HepG2 (cell line): ENCODE results near the gene OR1L8.

Experiments used
- BRCA1 ChIP-seq: sonication (generic); formaldehyde crosslinking; IDR thresholded peaks from 2 replicates; pipeline ENCODE4 v1.4.0; 2020; ENCODE audit warnings: missing genetic modification reagents
- CHCHD3 ChIP-seq: sonication (generic); formaldehyde crosslinking; IDR thresholded peaks from 2 replicates; pipeline ENCODE4 v1.8.0; 2022; ENCODE audit warnings: mild to moderate bottlenecking, missing genetic modification reagents, moderate library complexity
- DNMT3B ChIP-seq: conservative IDR thresholded peaks from 2 replicates; pipeline ENCODE4 v1.6.1; 2016; ENCODE audit warnings: missing biosample characterization, control low read depth
- KAT7 ChIP-seq: IDR thresholded peaks from 2 replicates; pipeline ENCODE4 v1.6.1; 2018; ENCODE audit warnings: borderline replicate concordance, missing compliant biosample characterization
- MAFK ChIP-seq, 2 experiments: IDR thresholded peaks in 1 of 2; conservative IDR thresholded peaks in 1 of 2; 2 replicates each; pipeline ENCODE4 v1.6.1; 2011; ENCODE audit warnings: improper control_type of control experiment in 2 of 2, low read length in 2 of 2
- RXRB ChIP-seq: IDR thresholded peaks from 2 replicates; pipeline ENCODE4 v1.6.1; 2016; ENCODE audit warnings: borderline replicate concordance, missing genetic modification reagents, missing compliant biosample characterization
- SIN3B ChIP-seq: fragments of 150-350 bp; IDR thresholded peaks from 2 replicates; pipeline ENCODE4 v1.6.1; 2014; ENCODE audit warnings: low read length
- SMAD3 ChIP-seq: sonication (generic); formaldehyde crosslinking; IDR thresholded peaks from 2 replicates; pipeline ENCODE4 v1.4.0; 2020; ENCODE audit warnings: missing genetic modification reagents
- U2AF1 ChIP-seq: fragments of 200-400 bp; formaldehyde crosslinking; optimal IDR thresholded peaks from 2 replicates; pipeline ENCODE3; 2017; ENCODE audit warnings: mild to moderate bottlenecking, low read depth, low read length
- YY1 ChIP-seq: IDR thresholded peaks from 2 replicates; pipeline ENCODE4 v1.6.1; 2011; ENCODE audit warnings: low read length, low read depth, moderate library complexity, mild to moderate bottlenecking; ENCODE audit not compliant: insufficient read depth, insufficient replicate concordance
- ZBTB38 ChIP-seq: sonication (generic); formaldehyde crosslinking; IDR thresholded peaks from 2 replicates; pipeline ENCODE4 v1.5.1; 2020; ENCODE audit warnings: mild to moderate bottlenecking, missing genetic modification reagents
- ZNF749 ChIP-seq: sonication (generic); formaldehyde crosslinking; IDR thresholded peaks from 2 replicates; pipeline ENCODE4 v1.8.0; 2022; ENCODE audit warnings: mild to moderate bottlenecking, missing genetic modification reagents, moderate library complexity, borderline replicate concordance

DNA sequence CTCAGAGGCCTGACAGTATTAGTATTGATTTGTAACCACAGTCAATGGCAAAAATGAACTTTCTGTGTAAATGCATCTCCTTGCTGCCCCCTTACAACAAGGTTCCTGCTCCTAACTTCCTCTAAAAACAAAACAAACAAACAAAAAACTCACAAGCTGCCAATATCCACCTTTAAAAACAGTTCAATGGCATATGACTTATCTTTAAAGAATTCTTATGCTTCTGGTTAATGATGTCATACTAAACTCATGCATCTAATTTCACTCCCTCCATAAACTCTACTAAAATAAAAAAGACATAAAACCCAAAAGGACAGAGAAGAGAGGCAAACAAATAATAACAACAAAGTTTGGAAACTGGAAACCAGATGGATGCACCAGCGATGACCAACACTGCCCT, 47.0 kb downstream of the OR1L8 start:
- no peak for TF ChIP-seq MAFK (conservative IDR thresholded peaks at IDR 0.05 in 1 of 2, IDR thresholded peaks at IDR 0.05 in 1 of 2; ENCODE audit: low read length in 2 of 2)
- no peak for TF ChIP-seq BRCA1 (CRISPR knock-in tag)
- no peak for TF ChIP-seq U2AF1
- no peak for TF ChIP-seq KAT7
- TF ChIP-seq SMAD3 (CRISPR knock-in tag) = no peak
- TF ChIP-seq ZNF749 (CRISPR knock-in tag) = no peak
- no peak for TF ChIP-seq CHCHD3 (CRISPR knock-in tag)
- no peak for TF ChIP-seq ZBTB38 (CRISPR knock-in tag)
- no peak for TF ChIP-seq DNMT3B (CRISPR knock-in tag)
- no peak for TF ChIP-seq SIN3B
- TF ChIP-seq YY1 = no peak
- TF ChIP-seq RXRB = no peak
